Stimulated activated CD8-positive, alpha-beta memory T cell treated with anti-CD3 and anti-CD28 coated beads, Interleukin-2, amount 100 ng/mL, for 1 hour (primary cell): ENCODE measurements around the gene FAM209B.
"Not testable (repeated sequence)": the region's sequence is repeated elsewhere in the genome, so short reads cannot be mapped to it uniquely, and the experiment has no call there.

Experiments used
- DNase-seq, 2 donors: peaks; one replicate each; pipeline ENCODE4 v3.0.0-alpha.2; 2020; ENCODE audit warnings: low read depth in 2 of 2

Gene FAM209B

DNA sequence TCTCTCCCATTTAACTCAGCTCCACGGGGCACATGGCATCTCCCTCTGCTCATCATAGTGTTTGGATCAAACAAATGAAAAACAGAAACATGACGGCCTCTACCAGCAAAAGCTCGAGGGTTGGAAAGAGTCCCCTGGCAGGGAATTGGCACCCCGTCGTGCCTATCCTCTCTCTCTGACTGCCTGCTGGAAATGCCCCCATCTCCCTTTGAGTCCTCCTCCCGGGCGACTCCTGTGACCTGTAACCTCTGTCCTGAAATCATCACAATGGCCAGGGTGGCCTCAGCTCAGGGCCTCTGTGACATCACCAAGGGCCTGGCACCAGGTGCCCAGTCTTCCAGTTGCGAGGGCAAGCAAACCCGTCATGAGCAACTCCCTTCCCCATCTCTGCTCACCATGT is at the start of gene FAM209B:
Gene FAM209B (plus strand): TSS at position 301 of the 400 bp plus-strand sequence. CDS start 96 bp downstream, at position 397.
- not testable (repeated sequence) for DNase-seq

GRCh38 chr20:56483970-56484369 is 49.1 kb upstream of the FAM209B start:
- no peak for DNase-seq

DNA sequence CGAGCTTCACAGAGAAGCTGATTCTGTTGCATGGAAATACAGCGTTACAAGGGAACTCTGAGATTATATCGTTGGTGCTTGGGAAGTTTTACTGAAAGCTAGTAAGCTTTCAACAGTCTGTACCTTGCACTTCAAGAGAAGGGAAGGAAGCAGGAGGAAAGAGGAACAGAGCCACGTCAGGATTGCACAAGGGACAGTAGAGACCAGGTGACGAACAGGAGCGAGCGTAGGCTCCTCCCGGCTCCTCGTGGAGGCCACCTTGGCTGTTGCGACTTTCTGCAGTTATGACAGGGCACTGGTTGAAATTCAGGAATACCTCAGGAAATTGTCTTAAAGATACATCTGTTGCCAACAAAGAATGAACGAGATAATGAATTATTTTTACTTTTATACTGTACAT is 45.8 kb upstream of the FAM209B start:
- no peak for DNase-seq

DNA sequence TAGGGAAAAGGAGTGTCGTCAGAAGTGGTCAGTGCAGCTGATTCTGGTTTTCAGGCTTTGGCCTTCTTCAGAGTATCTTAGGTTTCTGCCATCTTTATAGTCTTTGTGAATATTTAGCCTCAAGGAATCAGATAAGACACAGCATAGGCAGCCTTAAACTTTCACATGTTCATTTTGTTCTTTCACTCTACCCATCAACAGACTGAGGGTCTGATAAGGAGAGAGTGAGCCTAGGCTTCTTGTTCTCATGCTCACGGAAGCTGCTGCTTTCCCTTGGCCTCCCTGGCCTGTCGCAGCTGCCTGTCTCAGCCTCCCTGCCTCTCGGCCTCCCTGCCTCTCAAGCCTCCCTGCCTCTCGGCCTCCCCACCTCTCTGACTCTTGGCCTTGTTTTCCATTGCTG is 44.5 kb upstream of the FAM209B start:
- DNase-seq = no peak

DNA sequence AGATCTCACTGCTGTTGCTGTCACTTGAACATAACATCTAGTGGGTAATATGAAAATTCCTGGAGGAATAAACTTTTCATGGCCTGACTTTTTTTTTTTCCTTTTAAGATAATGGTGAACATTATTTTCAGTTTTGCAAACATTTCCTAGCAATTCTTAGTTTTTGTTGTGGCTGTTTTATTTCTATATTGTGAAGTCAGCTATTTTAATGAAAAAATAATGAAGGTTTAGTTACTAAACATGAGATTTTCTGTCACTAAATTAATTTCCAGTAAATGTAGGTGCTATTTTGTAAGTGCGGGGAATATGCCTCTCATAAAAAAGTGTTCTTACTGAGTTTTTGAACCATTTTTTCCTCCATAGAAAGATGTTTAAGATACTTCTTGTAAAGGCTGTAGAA is 31.9 kb upstream of the FAM209B start:
- no peak for DNase-seq

DNA sequence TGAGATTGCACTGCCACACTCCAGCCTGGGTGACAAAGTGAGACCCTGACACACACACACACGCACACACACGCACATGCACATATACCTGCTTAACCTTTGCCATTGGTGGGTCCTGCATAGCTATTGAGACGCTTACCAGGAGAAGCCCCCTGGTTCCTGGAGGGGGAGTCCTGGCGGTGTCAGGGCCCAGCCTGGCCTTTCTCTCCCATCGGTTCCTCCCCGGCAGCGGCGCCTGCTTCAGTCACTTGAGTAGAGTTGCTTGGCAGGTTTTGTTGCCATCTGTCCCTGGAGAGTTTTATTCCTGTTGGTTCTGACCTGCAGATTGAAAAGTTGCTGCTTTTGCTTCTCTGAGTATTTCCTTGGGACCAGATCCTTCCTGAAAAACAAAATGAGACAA is 29.1 kb upstream of the FAM209B start:
- no peak for DNase-seq

- no peak for DNase-seq
Measured at GRCh38 chr20:56504373-56505005, 28.6 kb upstream of the FAM209B start.

DNA sequence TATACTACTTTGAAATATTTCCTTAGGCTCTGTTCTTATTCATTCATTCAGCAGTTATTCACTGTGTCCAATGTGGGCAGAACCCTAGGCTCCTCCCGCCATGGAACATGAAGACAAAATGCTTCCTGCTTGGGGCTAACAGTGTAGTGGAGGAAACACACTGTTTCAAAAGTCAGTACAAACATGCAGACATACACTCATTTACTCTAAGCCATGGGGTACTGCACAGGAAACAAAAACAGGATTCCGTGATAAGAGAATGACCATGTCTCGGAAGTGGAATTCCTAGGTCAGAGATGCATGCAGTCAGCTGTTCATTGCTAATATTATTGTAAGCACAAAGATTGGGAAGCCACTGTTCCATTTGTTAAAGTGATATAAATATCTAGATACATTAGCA is 26.9 kb upstream of the FAM209B start:
- no peak for DNase-seq

DNA sequence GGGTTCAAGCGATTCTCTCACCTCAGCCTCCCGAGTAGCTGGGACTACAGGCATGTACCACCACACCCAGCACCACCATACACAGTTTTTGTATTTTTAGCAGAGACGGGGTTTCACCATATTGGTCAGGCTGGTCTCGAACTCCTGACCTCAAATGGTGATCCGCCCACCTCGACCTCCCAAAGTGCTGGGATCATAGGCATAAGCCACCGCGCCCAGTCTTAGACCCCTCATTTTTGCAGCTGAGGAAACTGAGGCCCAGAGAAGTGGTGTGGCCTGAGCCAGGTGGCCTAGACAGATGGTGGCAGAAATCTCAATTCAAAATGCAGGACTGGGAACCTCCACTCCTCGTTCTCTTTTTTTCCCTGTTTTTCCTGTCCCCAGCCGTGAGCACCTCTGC is 21.1 kb upstream of the FAM209B start:
- DNase-seq = no peak

- DNase-seq = no peak
Measured at GRCh38 chr20:56513161-56514150, 19.6 kb upstream of the FAM209B start.

- DNase-seq = no peak
Measured at GRCh38 chr20:56516631-56517030, 16.4 kb upstream of the FAM209B start.

GRCh38 chr20:56517211-56517610 is 15.8 kb upstream of the FAM209B start:
- DNase-seq = no peak

DNA sequence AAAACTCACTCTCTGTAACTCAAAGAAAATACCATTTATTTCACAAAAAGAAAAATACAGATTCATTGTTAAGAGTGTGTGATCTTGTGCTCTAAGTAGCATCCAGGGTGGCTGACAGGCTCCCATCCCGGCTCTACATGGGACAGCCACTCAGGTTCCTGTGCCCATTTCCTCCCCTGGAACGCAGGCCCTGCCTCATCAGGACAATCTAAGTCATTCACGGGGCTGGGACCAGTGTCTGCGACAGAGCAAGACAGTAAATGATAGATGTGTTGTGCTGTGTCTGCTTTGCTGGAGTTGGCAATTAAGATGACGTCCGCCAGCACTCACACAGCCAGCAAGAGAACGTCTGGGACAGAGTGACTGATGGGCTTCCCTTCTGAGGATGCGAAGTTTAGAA is 15.4 kb upstream of the FAM209B start:
- DNase-seq = no peak

DNA sequence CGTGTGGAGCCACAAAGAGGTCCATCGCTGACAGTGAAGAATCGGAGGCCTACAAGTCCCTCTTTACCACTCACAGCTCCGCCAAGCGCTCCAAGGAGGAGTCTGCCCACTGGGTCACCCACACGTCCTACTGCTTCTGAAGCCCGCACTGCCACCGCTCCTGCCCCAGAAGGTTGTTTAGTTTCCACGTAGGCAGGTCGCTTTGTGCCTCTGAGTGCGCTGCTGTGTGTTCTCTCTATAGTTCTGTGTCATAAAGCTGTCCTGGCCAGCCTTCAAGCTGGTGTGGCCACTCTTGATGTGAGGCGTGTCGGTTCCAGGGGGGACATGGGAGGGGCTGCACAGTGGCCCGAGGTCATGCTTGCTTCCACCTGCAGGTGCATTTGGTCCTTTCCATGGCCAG is 14.9 kb upstream of the FAM209B start:
- no peak for DNase-seq

- no peak for DNase-seq
Measured at GRCh38 chr20:56518721-56519398, 14.2 kb upstream of the FAM209B start.

- DNase-seq = no peak
Measured at GRCh38 chr20:56519551-56519950, 13.5 kb upstream of the FAM209B start.

GRCh38 chr20:56520180-56520579 is 12.9 kb upstream of the FAM209B start:
- DNase-seq = no peak

- not testable (repeated sequence) for DNase-seq
Measured at GRCh38 chr20:56520746-56521354, 12.2 kb upstream of the FAM209B start.

GRCh38 chr20:56522311-56522710 is 10.7 kb upstream of the FAM209B start:
- no peak for DNase-seq

GRCh38 chr20:56524444-56524843 is 8.6 kb upstream of the FAM209B start, which contains the start of gene FAM209A:
Gene FAM209A (plus strand): TSS chr20:56524744. CDS start chr20:56524809, 65 bp downstream.
- not testable (repeated sequence) for DNase-seq

- DNase-seq = no peak
Measured at GRCh38 chr20:56527521-56527920, 5.5 kb upstream of the FAM209B start.

- no peak for DNase-seq
Measured at GRCh38 chr20:56537997-56538396, 5.0 kb downstream of the FAM209B start.
